Suprapubic skin (tissue), 4 donors: ENCODE data around the gene TANGO6. TPM values are rescaled to one million over a fixed set of nuclear protein-coding genes. Genes with fewer than 3 reads are reported as not detected.
"Not testable (repeated sequence)": the region's sequence is repeated elsewhere in the genome, so short reads cannot be mapped to it uniquely, and the experiment has no call there.

Experiments
- DNase-seq, 2 donors: peaks; one replicate each; pipeline ENCODE4 v3.0.0-alpha.2; 2019; ENCODE audit warnings: low spot score in 2 of 2
- H3K27ac ChIP-seq: fragments of 200-600 bp; sonication (generic); one replicate; pipeline ENCODE4 v1.5.1; 2019
- H3K27me3 ChIP-seq: fragments of 200-600 bp; sonication (generic); one replicate; pipeline ENCODE4 v1.5.1; 2019
- H3K36me3 ChIP-seq: fragments of 200-600 bp; sonication (generic); one replicate; pipeline ENCODE4 v1.5.1; 2019
- H3K4me1 ChIP-seq: fragments of 200-600 bp; sonication (generic); one replicate; pipeline ENCODE4 v1.5.1; 2019
- H3K4me3 ChIP-seq: fragments of 200-600 bp; sonication (generic); one replicate; pipeline ENCODE4 v1.5.1; 2019; ENCODE audit warnings: mild to moderate bottlenecking
- H3K9me3 ChIP-seq: fragments of 200-600 bp; sonication (generic); one replicate; pipeline ENCODE4 v1.5.1; 2019
- CTCF ChIP-seq, 2 donors: fragments of 200-600 bp in 1 of 2; fragments of 450-650 bp in 1 of 2; sonication (generic) in 1 of 2; IDR thresholded peaks; one replicate each; pipeline ENCODE4 v1.5.1; 2016 to 2019; ENCODE audit warnings: antibody characterized with exemption in 2 of 2, mild to moderate bottlenecking in 1 of 2, moderate library complexity in 1 of 2
- EP300 ChIP-seq: sonication (generic); formaldehyde crosslinking; IDR thresholded peaks from one replicate; pipeline ENCODE4 v1.6.1; 2017; ENCODE audit warnings: antibody characterized with exemption
- POLR2A ChIP-seq, 2 donors: fragments of 450-650 bp; IDR thresholded peaks; one replicate each; pipeline ENCODE4 v1.6.1; 2017; ENCODE audit warnings: antibody characterized with exemption in 2 of 2, mild to moderate bottlenecking in 2 of 2, moderate library complexity in 2 of 2
- POLR2AphosphoS5 ChIP-seq, 3 donors: sonication (generic); formaldehyde crosslinking; IDR thresholded peaks; one replicate each; pipeline ENCODE4 v1.6.1; 2017; ENCODE audit warnings: antibody characterized with exemption in 3 of 3
- WGBS: methylation state at CpG from one replicate; pipeline ENCODE4 v1.1.5; 2018; 5-methylcytosine and 5-hydroxymethylcytosine counted together
- total RNA-seq, 4 donors: library from RNA; depleted of rRNA; stranded (reverse); fragments of >200 nt; gene quantifications; one replicate each; pipeline ENCODE4 v1.1.0, GENCODE V29; 2016

TANGO6 gene
- total RNA-seq, 4 donors from 2014 or later = 10.6 to 14.0 (median 12.0) TPM

- no peak for DNase-seq
- Histone ChIP-seq H3K27ac (peak overlapping the region; percentile 36), H3K4me1 (no peaks in the 10 kb centered on the region), H3K36me3 (no peaks in the 10 kb centered on the region), H3K27me3 (no peaks in the 10 kb centered on the region), H3K4me3 (no peak overlapping the region), H3K9me3 (no peaks in the 10 kb centered on the region)
- 57% methylated on average over 2 of the region's 2 CpGs for WGBS
- TF ChIP-seq POLR2A (IDR thresholded peaks at IDR 0.05) (no peak), POLR2AphosphoS5 (IDR thresholded peaks at IDR 0.05) (no peak), CTCF (IDR thresholded peaks at IDR 0.05) (no peak), EP300 (no peak)
Observed at GRCh38 chr16:68985855-68986254, 142.5 kb downstream of the TANGO6 start.

GRCh38 chr16:68987734-68988457 lies 144.6 kb downstream of the TANGO6 start:
- H3K27ac ChIP-seq = no peak overlapping the region

GRCh38 chr16:68990172-68990845 lies 147.0 kb downstream of the TANGO6 start:
- 91% methylated on average over 7 of the region's 7 CpGs for WGBS
- H3K4me1 ChIP-seq, H3K27ac ChIP-seq, H3K4me3 ChIP-seq, H3K27me3 ChIP-seq, H3K9me3 ChIP-seq, DNase-seq, H3K36me3 ChIP-seq: not testable (repeated sequence)

More at GRCh38 chr16:68987734-68988457, 144.6 kb downstream of the TANGO6 start:
- WGBS = 86% methylated on average over 4 of the region's 4 CpGs
- no peak for DNase-seq
- H3K27me3 ChIP-seq = no peaks in the 10 kb centered on the region
- no peak for TF ChIP-seq POLR2AphosphoS5 (IDR thresholded peaks at IDR 0.05)
- no peak for TF ChIP-seq POLR2A (IDR thresholded peaks at IDR 0.05)
- TF ChIP-seq CTCF (IDR thresholded peaks at IDR 0.05) = no peak
- TF ChIP-seq EP300 = no peak
- no peaks in the 10 kb centered on the region for H3K36me3 ChIP-seq
- H3K4me1 ChIP-seq = no peaks in the 10 kb centered on the region
- H3K9me3 ChIP-seq = no peaks in the 10 kb centered on the region
- no peak overlapping the region for H3K4me3 ChIP-seq

DNA sequence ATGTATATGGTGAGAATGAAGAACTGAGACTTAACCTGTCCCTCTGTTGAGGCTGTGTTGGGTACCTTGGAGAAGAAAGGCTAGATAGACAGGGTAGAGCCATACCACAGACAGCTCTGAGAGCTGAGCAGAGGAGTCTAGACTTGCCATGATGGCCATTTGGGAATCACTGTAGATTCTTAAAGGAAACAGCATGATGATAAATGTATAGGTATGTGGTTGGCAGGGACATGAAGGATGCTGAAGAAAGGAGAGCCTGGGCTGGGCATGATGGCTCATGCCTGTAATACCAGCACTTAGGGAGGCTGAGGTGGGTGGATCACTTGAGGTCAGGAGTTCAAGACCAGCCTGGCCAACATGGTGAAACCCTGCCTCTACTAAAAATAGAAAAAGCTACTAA lies 147.7 kb downstream of the TANGO6 start:
- Histone ChIP-seq H3K9me3 (no peaks in the 10 kb centered on the region), H3K4me1 (no peaks in the 10 kb centered on the region), H3K27me3 (no peaks in the 10 kb centered on the region), H3K27ac (no peak overlapping the region), H3K36me3 (no peaks in the 10 kb centered on the region), H3K4me3 (no peak overlapping the region)
- DNase-seq = no peak
- TF ChIP-seq EP300 (no peak), POLR2AphosphoS5 (IDR thresholded peaks at IDR 0.05) (no peak), POLR2A (IDR thresholded peaks at IDR 0.05) (no peak), CTCF (IDR thresholded peaks at IDR 0.05) (no peak)

GRCh38 chr16:68992521-68992920 lies 149.2 kb downstream of the TANGO6 start:
- H3K27me3 ChIP-seq = no peaks in the 10 kb centered on the region
- H3K27ac ChIP-seq = no peak overlapping the region
- no peaks in the 10 kb centered on the region for H3K36me3 ChIP-seq
- no peak for DNase-seq
- no peaks in the 10 kb centered on the region for H3K9me3 ChIP-seq
- TF ChIP-seq EP300 = no peak
- no peak for TF ChIP-seq CTCF (IDR thresholded peaks at IDR 0.05)
- TF ChIP-seq POLR2A (IDR thresholded peaks at IDR 0.05) = no peak
- TF ChIP-seq POLR2AphosphoS5 (IDR thresholded peaks at IDR 0.05) = no peak
- H3K4me3 ChIP-seq = no peak overlapping the region
- WGBS = 75% methylated on average over 5 of the region's 5 CpGs
- no peaks in the 10 kb centered on the region for H3K4me1 ChIP-seq
